Measurements from ENCODE around the gene PCDH9.
"Not testable (repeated sequence)": the region's sequence is repeated elsewhere in the genome, so short reads cannot be mapped to it uniquely, and the experiment has no call there.

PCDH9 gene

GRCh38 chr13:67100730-67101129 lies 129.4 kb downstream of the PCDH9 start:
- TF ChIP-seq CTCF (IDR thresholded peaks at IDR 0.05; ENCODE audit: low read depth, low read length), result no peak
- in situ Hi-C loops (cut with HindIII; ENCODE audit: low sequenced_read_pairs), result no loop called here
- H3K4me3 ChIP-seq (ENCODE audit: low read depth, low read length), result no peak overlapping the region
- DNase-seq (ENCODE audit: low read depth, low spot score), result no peak

- DNase-seq (ENCODE audit: low read depth, low spot score), result no peak
- H3K4me3 ChIP-seq (ENCODE audit: low read depth, low read length), result no peak overlapping the region
- in situ Hi-C loops (cut with HindIII; ENCODE audit: low sequenced_read_pairs), result no loop called here
- TF ChIP-seq CTCF (IDR thresholded peaks at IDR 0.05; ENCODE audit: low read depth, low read length), result no peak
Measured at GRCh38 chr13:67099494-67099893, 130.6 kb downstream of the PCDH9 start.

GRCh38 chr13:67097892-67098452 lies 132.2 kb downstream of the PCDH9 start:
- no peak for TF ChIP-seq CTCF (IDR thresholded peaks at IDR 0.05; ENCODE audit: low read depth, low read length)
- in situ Hi-C loops (cut with HindIII; ENCODE audit: low sequenced_read_pairs), result no loop called here
- DNase-seq (ENCODE audit: low read depth, low spot score), result no peak
- no peak overlapping the region for H3K4me3 ChIP-seq (ENCODE audit: low read depth, low read length)

- DNase-seq (ENCODE audit: low read depth, low spot score); H3K4me3 ChIP-seq (ENCODE audit: low read depth, low read length); in situ Hi-C loops (cut with HindIII; ENCODE audit: low sequenced_read_pairs): not testable (repeated sequence)
Measured at GRCh38 chr13:67096893-67097292, 133.2 kb downstream of the PCDH9 start.

GRCh38 chr13:67096418-67096817 lies 133.7 kb downstream of the PCDH9 start:
- no peak overlapping the region for H3K4me3 ChIP-seq (ENCODE audit: low read depth, low read length)
- no peak for TF ChIP-seq CTCF (IDR thresholded peaks at IDR 0.05; ENCODE audit: low read depth, low read length)
- DNase-seq (ENCODE audit: low read depth, low spot score), result no peak
- in situ Hi-C loops (cut with HindIII; ENCODE audit: low sequenced_read_pairs), result no loop called here

- in situ Hi-C loops (cut with HindIII; ENCODE audit: low sequenced_read_pairs), result no loop called here
- no peak overlapping the region for H3K4me3 ChIP-seq (ENCODE audit: low read depth, low read length)
- no peak for DNase-seq (ENCODE audit: low read depth, low spot score)
- no peak for TF ChIP-seq CTCF (IDR thresholded peaks at IDR 0.05; ENCODE audit: low read depth, low read length)
Measured at GRCh38 chr13:67095621-67096020, 134.5 kb downstream of the PCDH9 start.

- in situ Hi-C loops (cut with HindIII; ENCODE audit: low sequenced_read_pairs), result no loop called here
- no peak for DNase-seq (ENCODE audit: low read depth, low spot score)
- TF ChIP-seq CTCF (IDR thresholded peaks at IDR 0.05; ENCODE audit: low read depth, low read length), result no peak
- no peak overlapping the region for H3K4me3 ChIP-seq (ENCODE audit: low read depth, low read length)
Measured at GRCh38 chr13:67094952-67095351, 135.2 kb downstream of the PCDH9 start.

Measured in astrocyte of the spinal cord (primary cell).